Measurements from ENCODE around the gene KLRD1.

GRCh38 chr12:10339053-10339840 is 31.6 kb downstream of the KLRD1 start:
- no peak for TF ChIP-seq CTCF (IDR thresholded peaks at IDR 0.05 in 8 of 11, conservative IDR thresholded peaks at IDR 0.05 in 3 of 11)
- no peak for TF ChIP-seq POLR2A (IDR thresholded peaks at IDR 0.05)
